22Rv1 (cell line): ENCODE data around the gene SELENON.

ENCODE experiments used
- H3K27ac ChIP-seq: fragments of 450-650 bp; 2 replicates; pipeline ENCODE4 v1.5.1; 2017
- ZFX ChIP-seq: fragments of 450-650 bp; IDR thresholded peaks from 2 replicates; pipeline ENCODE4 v1.6.1; 2017; ENCODE audit warnings: antibody characterized with exemption, borderline replicate concordance
- TF ChIP-seq, protein P1 (sequence below): fragments of 450-650 bp; IDR thresholded peaks from 2 replicates; pipeline ENCODE4 v1.5.1; 2017; ENCODE audit warnings: mild to moderate bottlenecking

Gene SELENON

DNA sequence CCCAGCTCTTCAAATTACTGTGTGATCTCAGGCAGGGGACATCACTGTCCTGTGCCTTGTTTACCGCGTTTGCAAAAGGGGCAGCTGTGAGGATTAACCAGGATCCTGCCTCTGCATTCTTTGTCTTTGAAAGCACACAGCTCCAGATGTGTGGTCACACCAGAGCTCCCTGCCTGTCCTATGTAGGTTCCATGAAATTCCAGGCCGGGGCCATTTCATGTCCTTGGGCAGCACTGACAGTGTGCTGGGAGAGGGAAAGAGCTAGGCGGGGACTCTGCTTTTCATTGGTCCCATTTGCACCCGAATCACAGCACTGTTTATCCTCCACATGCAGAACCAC is 42.2 kb upstream of the SELENON start:
- no peak for TF ChIP-seq ZFX
- TF ChIP-seq, protein P1, sequence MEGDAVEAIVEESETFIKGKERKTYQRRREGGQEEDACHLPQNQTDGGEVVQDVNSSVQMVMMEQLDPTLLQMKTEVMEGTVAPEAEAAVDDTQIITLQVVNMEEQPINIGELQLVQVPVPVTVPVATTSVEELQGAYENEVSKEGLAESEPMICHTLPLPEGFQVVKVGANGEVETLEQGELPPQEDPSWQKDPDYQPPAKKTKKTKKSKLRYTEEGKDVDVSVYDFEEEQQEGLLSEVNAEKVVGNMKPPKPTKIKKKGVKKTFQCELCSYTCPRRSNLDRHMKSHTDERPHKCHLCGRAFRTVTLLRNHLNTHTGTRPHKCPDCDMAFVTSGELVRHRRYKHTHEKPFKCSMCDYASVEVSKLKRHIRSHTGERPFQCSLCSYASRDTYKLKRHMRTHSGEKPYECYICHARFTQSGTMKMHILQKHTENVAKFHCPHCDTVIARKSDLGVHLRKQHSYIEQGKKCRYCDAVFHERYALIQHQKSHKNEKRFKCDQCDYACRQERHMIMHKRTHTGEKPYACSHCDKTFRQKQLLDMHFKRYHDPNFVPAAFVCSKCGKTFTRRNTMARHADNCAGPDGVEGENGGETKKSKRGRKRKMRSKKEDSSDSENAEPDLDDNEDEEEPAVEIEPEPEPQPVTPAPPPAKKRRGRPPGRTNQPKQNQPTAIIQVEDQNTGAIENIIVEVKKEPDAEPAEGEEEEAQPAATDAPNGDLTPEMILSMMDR = no peak
- H3K27ac ChIP-seq = no peak overlapping the region

DNA sequence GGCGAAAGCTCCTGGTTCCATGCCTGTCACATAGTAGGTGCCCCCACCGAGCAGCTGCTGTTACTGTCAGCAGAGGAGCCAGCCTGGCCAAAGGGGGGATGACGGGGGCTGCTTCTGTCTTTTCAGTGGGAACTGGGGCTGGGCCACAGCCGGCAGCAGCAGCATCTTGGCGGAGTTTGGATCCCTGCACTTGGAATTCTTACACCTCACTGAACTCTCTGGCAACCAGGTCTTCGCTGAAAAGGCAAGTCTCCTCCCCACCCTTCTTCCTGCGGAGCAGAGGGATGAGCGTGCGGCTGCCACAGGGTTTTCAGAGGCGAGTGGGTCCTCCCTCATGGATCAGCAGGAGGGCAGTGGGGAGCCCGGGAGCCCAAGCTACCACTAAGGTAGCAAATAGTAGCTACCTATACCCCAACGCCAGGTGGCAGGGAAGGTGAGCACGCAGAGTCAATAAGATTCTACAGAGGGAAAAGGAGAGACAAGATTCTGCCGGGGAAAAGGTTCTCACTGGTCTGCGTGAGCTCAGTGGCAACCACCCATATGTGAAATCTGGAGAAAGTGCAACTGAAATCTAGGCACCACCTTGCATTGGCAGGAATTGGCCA is 41.4 kb upstream of the SELENON start:
- no peak overlapping the region for H3K27ac ChIP-seq
- TF ChIP-seq ZFX = no peak
- TF ChIP-seq, protein P1 = no peak

DNA sequence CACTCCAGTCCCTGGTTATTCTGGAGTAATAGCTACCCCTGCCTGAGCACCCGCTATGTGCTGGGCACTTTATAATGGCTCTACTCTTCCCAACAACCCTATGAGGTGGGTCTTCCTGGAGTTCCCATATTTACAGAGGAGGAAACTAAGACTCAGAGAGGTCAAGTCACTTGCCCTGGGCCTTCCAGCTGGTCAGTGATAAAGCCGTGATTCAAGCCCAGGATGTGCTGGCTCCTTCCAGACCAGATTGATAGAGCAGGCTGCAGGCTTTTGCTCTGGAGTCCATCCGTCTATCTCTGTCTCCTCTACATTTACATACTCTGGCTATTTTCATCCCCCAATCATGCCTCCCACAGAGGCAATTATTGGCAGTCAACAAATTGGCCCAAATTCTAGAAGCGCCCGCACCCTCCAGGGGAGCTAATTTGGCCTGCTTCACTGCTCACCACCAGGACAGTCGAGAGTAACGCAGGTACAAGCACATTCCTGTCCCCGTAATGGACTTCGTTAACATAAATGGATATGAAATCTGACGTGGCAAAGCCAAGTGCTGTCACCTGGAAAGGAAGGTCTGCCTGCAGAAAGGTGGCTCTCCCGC is 39.8 kb upstream of the SELENON start:
- no peak overlapping the region for H3K27ac ChIP-seq
- TF ChIP-seq, protein P1 = no peak
- TF ChIP-seq ZFX = no peak

DNA sequence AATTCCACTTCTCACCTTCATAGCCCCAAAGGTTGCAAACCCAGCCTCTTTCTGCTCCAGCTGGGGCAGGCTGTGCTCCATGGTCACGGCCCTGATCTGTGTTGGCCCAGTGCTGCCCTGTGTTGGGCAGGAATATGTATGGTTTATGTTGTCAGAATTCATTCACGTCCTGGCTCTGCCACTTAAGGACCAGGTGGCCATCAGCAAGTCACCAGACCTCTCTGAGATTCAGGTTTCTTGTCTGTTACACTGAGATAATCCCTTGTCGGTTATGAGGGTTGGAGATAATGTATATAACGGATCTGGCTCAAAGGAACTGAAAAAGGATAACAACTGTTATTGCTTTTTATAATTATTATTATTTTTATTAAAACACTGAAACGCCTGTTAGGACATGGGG is 39.1 kb upstream of the SELENON start:
- no peak overlapping the region for H3K27ac ChIP-seq
- TF ChIP-seq, protein P1 = no peak
- no peak for TF ChIP-seq ZFX

DNA sequence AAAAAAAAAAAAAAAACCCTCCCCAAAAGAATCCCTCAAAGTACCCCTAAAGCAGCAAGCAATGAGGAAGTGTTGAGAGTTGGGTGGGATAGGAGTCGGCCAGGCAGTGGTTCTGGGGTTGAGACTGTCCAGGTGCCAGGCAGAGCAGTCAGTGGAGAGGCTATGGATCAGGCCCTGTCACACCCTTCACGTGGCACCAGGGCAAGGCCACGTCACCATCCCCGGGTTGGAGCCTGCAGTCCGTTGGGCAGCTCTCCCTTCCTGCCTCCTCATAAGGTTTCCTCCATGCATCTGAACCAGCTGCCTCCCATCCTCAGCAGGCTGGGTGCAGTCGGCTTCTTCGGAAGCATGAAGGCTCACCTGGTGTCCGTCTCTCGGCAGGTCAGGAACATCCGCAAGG is 36.5 kb upstream of the SELENON start:
- TF ChIP-seq ZFX = no peak
- TF ChIP-seq, protein P1 = no peak
- no peak overlapping the region for H3K27ac ChIP-seq

DNA sequence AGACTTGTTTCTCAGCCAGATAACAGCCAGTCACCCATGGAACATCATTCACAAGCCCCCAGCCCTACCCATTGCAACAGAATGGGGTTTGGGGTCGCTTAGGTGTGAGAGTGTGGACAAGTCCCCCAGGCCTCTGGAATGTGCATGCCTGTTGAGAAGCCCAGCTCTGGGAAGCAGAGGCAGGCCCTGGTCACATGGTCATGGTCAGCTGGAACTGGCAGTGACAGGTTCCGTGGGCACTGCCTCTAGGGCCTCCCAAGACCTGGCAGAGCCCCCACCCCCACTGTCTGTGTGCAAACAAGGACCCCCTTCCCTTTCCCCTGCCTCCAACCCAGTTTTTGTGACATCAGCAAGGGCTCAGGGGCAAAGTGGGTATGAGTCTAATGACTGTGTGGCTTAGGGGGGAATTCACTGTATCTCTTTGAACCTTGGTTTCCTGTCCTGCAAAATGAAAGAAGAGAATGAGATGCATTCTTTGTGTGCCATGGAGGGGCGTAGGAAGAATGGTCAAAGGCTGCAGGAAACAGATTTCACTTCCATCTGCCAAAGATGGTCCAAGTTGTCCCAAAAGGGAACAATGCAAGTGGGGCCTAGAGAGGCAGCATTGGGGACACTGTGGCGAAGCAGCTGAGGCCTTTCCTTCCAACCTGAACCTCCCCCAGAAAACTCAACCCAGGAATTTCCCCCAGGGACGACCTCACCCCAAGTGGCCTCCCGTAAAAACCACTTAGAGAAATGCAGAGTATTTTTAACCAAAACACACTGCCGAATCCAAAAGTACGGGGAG is 34.7 kb upstream of the SELENON start:
- TF ChIP-seq, protein P1 = no peak
- no peak for TF ChIP-seq ZFX
- no peak overlapping the region for H3K27ac ChIP-seq
